GM21723 (cell line): ENCODE data around the gene CFAP410.

Experiments
- ATAC-seq: cut with Tn5 transposase; IDR thresholded peaks from one replicate; pipeline ENCODE4 v1.9.1; 2021; ENCODE audit warnings: mild to moderate bottlenecking, moderate library complexity; ENCODE audit not compliant: unreplicated experiment

The CFAP410 gene

DNA sequence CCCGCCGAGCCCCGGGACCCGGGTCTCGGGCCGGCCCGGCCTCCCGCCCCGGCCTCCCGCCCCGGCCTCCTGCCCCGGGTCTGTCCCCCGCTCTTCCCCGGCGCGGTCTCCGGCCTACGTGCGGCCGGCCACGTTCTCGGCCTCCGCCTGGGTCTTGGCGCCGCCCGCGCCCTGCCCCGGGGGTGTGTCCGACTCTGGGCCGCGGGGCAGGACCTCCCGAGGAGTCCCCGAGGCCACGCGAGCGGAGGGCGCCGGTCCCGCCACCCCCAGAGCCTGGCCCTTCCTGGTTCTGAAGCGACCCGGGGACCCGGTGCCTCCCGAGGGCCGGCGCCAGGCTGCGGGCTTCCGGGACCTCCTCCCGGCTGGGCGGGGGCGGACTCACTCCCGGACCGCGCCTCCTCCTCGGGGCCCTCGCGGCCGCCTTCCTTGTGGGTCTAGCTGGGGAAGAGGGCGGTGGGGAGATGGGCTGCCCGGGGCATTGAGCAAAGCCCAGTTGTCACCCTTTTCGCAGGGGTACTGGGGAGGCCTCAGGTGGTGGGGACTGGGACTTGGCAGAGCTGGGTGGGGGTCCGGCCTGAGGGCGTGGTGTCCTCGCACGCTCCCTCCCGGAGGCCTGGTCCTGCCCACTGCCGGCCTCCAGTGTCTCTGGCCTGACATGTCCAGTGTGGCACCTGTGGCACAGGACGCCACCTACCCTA lies 38.8 kb downstream of the CFAP410 start:
- peak; percentile 39 for ATAC-seq

- peak; percentile 61 for ATAC-seq
Measured at GRCh38 chr21:44299458-44300261, 39.5 kb downstream of the CFAP410 start, which contains the start of gene PFKL. PFKL (plus strand) TSS chr21:44300053; CDS start chr21:44300106, 53 bp downstream.

GRCh38 chr21:44299085-44299457 lies 40.1 kb downstream of the CFAP410 start:
- ATAC-seq: no peak

DNA sequence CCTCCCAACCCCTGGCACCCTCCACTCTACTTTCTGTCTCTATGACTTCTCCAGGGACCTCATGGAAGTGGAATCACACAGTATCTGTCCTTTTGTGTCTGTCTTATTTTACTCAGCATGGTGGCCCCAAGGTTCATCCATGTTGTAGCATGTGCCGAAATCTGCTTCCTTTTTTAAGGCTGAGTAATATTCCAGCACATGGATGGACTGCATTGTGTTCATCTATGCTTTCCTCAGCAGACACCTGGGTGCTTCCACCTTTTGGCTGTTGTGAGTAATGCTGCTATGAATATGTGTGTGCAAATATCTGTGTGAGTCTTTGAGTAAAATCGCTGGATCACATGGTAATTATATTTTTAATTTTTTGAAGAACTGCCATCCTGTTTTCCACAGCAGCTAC lies 40.9 kb downstream of the CFAP410 start:
- ATAC-seq: no peak

DNA sequence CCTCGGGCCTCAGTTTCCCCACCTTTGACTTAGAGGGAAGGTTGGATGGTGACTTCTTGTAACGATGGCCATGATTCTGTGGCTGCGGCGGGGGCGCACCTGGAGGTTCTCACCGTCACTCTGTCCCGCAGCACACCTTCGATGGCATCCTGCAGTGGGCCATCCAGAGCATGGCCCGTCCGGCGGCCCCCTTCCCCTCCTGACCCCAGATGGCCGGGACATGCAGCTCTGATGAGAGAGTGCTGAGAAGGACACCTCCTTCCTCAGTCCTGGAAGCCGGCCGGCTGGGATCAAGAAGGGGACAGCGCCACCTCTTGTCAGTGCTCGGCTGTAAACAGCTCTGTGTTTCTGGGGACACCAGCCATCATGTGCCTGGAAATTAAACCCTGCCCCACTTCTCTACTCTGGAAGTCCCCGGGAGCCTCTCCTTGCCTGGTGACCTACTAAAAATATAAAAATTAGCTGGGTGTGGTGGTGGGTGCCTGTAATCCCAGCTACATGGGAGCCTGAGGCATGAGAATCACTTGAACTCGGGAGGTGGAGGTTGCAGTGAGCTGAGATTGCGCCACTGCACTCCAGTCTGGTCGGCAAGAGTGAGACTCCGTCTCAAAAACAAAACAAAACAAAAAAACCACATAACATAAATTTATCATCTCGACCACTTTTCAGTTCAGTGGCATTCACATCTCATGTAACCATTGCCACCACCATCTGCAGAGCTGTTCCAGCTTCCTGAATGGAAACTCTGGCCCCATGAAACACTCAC lies 41.5 kb downstream of the CFAP410 start:
- peak; percentile 38 for ATAC-seq

GRCh38 chr21:44296916-44297315 lies 42.3 kb downstream of the CFAP410 start:
- no peak for ATAC-seq

GRCh38 chr21:44296103-44296519 lies 43.1 kb downstream of the CFAP410 start:
- no peak for ATAC-seq

DNA sequence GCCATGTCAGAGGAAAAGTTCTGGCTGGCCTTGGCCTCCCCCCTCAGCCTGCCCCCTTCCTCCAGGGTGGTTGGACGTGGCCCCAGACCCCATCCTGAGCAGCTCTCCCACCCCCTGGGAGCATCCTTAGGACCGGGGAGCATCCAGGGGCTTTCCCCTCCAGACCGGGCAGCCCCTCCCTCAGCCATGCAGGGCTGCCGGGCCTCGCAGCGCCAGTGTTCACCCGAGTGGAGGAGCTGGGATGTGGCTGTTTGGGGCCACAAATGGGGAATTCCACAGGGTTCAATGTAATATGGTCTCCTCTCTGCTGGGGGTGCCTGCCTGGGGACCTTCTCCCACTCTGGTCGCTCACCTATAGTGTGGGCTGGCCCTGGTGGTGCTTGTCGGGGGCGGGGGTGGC lies 43.5 kb downstream of the CFAP410 start:
- no peak for ATAC-seq

- ATAC-seq: no peak
Measured at GRCh38 chr21:44295163-44295573, 44.0 kb downstream of the CFAP410 start.

DNA sequence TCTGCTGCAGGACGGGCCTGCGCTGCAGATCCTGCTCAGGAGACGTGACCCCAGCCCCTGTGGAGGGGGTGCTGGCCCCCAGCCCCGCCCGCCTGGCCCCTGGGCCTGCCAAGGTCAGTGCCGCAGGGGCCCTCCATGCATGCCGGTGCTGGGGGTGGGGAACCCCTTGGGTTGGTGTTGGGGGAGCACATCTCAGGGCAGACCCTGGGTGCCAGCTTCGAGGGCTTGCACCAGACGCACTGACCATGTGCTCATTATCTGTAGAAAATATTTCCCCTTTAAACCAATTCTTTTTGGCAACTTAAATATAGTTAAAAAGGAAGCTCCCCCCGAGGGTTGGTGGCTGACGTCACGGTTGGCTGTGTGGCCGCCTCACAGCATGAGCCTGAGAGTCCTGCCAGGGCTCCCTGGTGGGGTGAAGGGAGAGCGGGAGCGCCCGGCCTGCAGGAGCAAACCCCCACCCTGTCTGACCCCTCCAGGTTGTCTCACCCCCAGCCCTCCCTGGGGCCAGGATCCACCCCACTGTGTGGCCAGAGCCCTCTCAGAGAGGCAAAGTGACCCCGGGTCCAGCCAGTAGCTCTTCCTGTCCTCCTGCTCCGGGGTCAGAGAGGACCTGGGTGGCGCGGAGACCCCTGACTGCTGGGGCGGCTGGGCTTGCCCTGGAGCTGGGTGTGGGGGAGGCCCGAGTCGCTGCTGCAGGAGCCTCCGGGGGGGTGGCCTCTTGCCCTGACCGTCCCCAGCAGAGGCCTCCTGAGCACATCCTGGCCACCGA lies 44.6 kb downstream of the CFAP410 start:
- no peak for ATAC-seq

DNA sequence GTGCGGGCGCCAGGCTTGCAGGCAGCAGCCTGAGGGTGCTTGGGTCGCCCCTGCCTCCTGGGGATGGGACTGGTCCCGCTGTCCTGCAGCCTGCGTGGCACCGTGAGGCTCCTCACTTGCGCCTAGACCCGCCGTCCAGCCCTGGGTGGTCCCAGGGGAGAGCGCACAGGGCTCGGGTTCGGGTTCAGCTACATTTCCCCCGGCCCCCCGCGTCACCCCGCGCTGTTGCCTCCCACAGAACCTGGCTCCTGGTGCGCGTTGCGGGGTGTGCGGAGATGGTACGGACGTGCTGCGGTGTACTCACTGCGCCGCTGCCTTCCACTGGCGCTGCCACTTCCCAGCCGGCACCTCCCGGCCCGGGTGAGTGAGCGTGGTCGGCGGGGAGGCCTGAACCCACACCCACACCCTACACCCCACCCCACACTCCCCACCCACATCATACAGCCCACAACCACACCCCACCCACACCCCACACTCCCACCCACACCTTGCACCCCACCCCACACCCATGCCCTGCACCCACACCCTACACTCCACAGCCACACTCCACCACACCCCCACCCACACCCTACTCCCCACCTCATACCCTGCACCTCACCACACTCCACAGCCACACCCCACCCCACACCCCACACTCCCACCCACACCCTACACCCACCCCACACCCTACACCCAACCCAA lies 45.5 kb downstream of the CFAP410 start:
- no peak for ATAC-seq

DNA sequence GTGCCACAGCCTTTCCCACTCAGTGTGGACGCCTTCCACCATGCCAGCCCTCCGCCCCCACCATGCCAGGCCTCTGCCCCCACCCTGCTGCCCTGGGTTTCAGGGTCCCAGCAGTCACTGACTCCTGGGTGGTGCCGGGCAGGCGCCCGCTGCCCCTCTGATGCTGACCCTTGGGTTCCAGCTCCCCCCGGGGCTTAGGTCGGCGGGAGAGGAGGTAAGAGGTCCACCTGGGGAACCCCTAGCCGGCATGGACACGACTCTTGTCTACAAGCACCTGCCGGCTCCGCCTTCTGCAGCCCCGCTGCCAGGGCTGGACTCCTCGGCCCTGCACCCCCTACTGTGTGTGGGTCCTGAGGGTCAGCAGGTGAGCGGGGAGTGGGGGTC lies 46.4 kb downstream of the CFAP410 start:
- no peak for ATAC-seq

GRCh38 chr21:44291936-44292811 lies 47.0 kb downstream of the CFAP410 start:
- ATAC-seq: no peak

- ATAC-seq: no peak
Measured at GRCh38 chr21:44291078-44291935, 47.9 kb downstream of the CFAP410 start.

DNA sequence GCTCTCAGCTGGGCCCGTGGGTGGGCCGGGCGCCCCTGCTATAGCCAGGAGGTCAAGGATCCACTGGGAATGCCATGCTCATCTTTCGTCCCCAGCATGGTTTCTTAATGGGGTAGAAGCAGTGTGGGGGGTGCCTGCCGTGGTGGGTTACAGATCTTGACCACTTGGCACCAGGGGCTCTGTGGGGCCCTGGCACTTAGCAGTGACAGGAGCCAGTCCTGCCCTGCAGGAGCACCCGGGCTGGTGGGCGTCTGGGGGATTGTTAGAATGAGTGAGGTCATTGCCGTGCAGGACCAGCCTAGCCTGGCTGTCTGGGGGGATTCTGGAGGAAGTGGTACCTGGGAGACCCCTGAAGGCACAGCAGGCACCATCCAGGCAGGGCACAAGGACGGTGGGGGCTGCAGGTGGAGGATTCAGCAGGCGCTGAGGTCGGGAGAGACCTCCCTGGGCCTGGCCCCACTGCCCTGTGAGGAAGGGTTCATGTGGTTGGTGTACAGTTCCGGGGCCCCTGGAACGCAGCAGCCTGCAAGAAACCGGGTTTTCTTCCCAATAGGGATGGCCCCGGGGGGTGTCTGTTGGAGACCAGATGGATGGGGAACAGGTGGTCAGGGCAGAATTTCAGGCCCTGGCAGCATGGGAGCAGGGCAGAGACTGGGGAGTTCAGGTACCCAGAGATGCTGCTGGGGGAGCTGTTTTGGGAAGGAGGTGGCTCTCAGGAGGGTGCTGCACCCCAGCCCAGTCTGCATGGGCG lies 48.7 kb downstream of the CFAP410 start:
- no peak for ATAC-seq

DNA sequence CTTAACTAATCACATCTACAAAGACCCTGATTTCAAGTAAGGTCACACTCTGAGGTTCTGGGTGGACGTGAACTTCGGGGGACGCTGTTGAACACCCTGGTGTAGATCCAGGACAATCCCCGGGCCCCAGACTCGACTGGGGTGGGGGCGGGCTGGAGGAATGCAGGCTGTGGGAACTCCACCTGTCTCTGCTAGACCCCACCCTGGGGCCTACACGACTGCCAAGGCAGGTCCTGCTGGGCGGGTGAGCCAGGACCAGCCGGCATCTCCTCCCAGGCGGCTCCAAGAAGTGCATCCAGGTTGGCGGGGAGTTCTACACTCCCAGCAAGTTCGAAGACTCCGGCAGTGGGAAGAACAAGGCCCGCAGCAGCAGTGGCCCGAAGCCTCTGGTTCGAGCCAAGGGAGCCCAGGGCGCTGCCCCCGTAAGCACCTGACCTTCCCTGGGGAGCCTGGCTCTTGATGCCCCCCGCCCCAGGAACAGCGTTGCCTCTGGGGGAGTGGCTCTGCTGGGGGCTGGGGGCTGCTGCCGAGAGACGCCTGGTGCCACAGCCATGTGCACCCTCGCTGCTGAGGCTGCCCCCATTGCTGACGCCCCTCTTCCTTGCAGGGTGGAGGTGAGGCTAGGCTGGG lies 49.7 kb downstream of the CFAP410 start:
- ATAC-seq: no peak
